Stimulated activated CD4-positive, alpha-beta T cell treated with anti-CD3 and anti-CD28 coated beads, Interleukin-15, amount 100 ng/mL, for 24 hours (primary cell): ENCODE results near the gene TYK2.

Experiments used
- DNase-seq: peaks from one replicate; pipeline ENCODE4 v3.0.0-alpha.2; 2020

TYK2 gene

GRCh38 chr19:10332965-10333757 is 47.2 kb downstream of the TYK2 start, which contains the start of gene RAVER1:
TSS of gene RAVER1 (minus strand) at chr19:10333529. CDS start at chr19:10333507, 22 bp downstream.
- peak; percentile 99 for DNase-seq

GRCh38 chr19:10332158-10332964 is 48.0 kb downstream of the TYK2 start:
- no peak for DNase-seq

- no peak for DNase-seq
Observed at GRCh38 chr19:10329555-10329954, 50.8 kb downstream of the TYK2 start.

GRCh38 chr19:10328558-10329429 is 51.6 kb downstream of the TYK2 start:
- DNase-seq, result no peak

- no peak for DNase-seq
Observed at GRCh38 chr19:10327793-10328192, 52.6 kb downstream of the TYK2 start.

GRCh38 chr19:10325732-10326131 is 54.6 kb downstream of the TYK2 start:
- DNase-seq, result no peak

GRCh38 chr19:10321874-10322835 is 58.2 kb downstream of the TYK2 start:
- no peak for DNase-seq

GRCh38 chr19:10321417-10321797 is 59.0 kb downstream of the TYK2 start:
- DNase-seq, result no peak

GRCh38 chr19:10320602-10321416 is 59.6 kb downstream of the TYK2 start:
- no peak for DNase-seq

GRCh38 chr19:10318807-10319682 is 61.3 kb downstream of the TYK2 start:
- DNase-seq, result no peak

GRCh38 chr19:10317857-10318462 is 62.4 kb downstream of the TYK2 start:
- no peak for DNase-seq

GRCh38 chr19:10317045-10317856 is 63.1 kb downstream of the TYK2 start:
- no peak for DNase-seq

GRCh38 chr19:10316229-10317044 is 63.9 kb downstream of the TYK2 start:
- DNase-seq, result no peak

GRCh38 chr19:10315335-10316214 is 64.8 kb downstream of the TYK2 start, which contains the start of gene FDX2:
TSS of gene FDX2 (minus strand) at chr19:10316015. CDS start at chr19:10315996, 19 bp downstream.
- peak; percentile 95 for DNase-seq

GRCh38 chr19:10309423-10309822 is 70.9 kb downstream of the TYK2 start, which contains the start of gene ZGLP1:
TSS of gene ZGLP1 (minus strand) at chr19:10309815.
- no peak for DNase-seq

GRCh38 chr19:10306327-10306726 is 74.0 kb downstream of the TYK2 start:
- DNase-seq, result no peak
